Ectodermal cell (in vitro differentiated cells): ENCODE measurements around the gene CALHM2. TPM values are rescaled to one million over a fixed set of nuclear protein-coding genes. Genes with fewer than 3 reads are reported as not detected.
A peak's percentile ranks its signal among the peaks of the same experiment; 100 is the strongest.

Experiments used
- H3K27ac ChIP-seq: 2 replicates; pipeline ENCODE4 v1.7.0; 2013; ENCODE audit warnings: mild to moderate bottlenecking, low read depth, low read length; ENCODE audit not compliant: insufficient read depth, poor library complexity, severe bottlenecking
- H3K27me3 ChIP-seq: 2 replicates; pipeline ENCODE4 v1.7.0; 2013; ENCODE audit warnings: mild to moderate bottlenecking, low read length; ENCODE audit not compliant: insufficient read depth, control insufficient read depth, poor library complexity, severe bottlenecking
- H3K36me3 ChIP-seq: one replicate; pipeline ENCODE4 v1.7.0; 2013; ENCODE audit warnings: low read length; ENCODE audit not compliant: control insufficient read depth, insufficient read depth
- H3K4me1 ChIP-seq: one replicate; pipeline ENCODE4 v1.7.0; 2013; ENCODE audit warnings: low read length; ENCODE audit not compliant: control insufficient read depth, insufficient read depth
- H3K4me3 ChIP-seq: 2 replicates; pipeline ENCODE4 v1.7.0; 2013; ENCODE audit warnings: low read depth, low read length, control low read depth; ENCODE audit not compliant: insufficient read depth
- H3K9me3 ChIP-seq: 2 replicates; pipeline ENCODE4 v1.7.0; 2013; ENCODE audit warnings: mild to moderate bottlenecking, low read length, moderate library complexity; ENCODE audit not compliant: control insufficient read depth
- WGBS, 2 experiments: methylation state at CpG; one replicate each; pipeline ENCODE4 v1.1.7; 2013; ENCODE audit warnings: missing lambda C conversion rate in 2 of 2; 5-methylcytosine and 5-hydroxymethylcytosine counted together
- polyA plus RNA-seq, 4 experiments: library from polyadenylated mRNA; stranded (reverse); fragments of 50-300 nt; gene quantifications; one replicate each; pipeline ENCODE4 v1.2.3, GENCODE V29; 2013

The CALHM2 gene, protein sequence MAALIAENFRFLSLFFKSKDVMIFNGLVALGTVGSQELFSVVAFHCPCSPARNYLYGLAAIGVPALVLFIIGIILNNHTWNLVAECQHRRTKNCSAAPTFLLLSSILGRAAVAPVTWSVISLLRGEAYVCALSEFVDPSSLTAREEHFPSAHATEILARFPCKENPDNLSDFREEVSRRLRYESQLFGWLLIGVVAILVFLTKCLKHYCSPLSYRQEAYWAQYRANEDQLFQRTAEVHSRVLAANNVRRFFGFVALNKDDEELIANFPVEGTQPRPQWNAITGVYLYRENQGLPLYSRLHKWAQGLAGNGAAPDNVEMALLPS
- 0.96 TPM for polyA plus RNA-seq (2013, experiment 1 of 4)
- polyA plus RNA-seq (2013, experiment 2 of 4): 1.5 TPM
- 1.5 TPM for polyA plus RNA-seq (2013, experiment 3 of 4)
- 2.0 TPM for polyA plus RNA-seq (2013, experiment 4 of 4)

DNA sequence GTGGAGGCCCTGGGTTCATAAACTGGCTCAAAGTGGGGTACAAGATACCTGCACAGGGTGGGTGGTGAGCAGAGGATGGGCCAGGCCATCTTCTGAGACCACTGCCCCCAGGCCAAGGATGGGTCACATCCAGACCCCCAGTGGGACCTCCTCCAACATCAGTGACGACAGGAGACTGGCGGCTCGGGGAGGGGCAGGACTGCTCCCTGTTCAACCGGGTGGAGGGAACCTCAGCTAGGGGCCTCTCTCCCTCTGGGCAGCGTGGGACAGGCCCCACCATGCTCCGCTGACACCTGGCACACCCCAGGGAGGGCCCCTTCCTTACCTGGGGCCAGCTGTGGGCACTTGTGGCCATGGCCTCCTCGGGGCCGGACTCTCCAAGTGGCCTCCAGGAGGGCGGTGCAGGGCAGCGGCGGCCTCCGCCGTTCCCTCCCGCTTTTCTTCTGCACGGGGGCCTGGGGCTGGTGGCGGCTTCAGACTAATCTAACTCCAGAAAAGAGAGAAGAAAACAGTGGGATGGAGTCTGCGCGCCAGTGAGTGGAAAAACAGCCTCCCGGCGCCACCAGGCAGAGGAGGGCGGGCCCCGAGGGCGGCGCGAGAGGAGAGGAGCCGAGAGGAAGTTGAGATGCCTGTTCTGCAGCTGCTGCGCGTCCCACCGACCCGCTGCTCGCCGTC, at the start of gene CALHM2:
TSS of gene CALHM2 (minus strand) at position 540 of the 675 bp plus-strand sequence. CDS start 2,429 bp downstream, outside the sequence.
- Histone ChIP-seq H3K36me3 (no peaks in the 10 kb centered on the region), H3K4me1 (no peaks in the 10 kb centered on the region), H3K9me3 (no peaks in the 10 kb centered on the region), H3K27me3 (no peaks in the 10 kb centered on the region), H3K4me3 (peak within 1 kb of the TSS; percentile 18), H3K27ac (no peak within 1 kb of the TSS)
- 60 to 65% methylated on average over 32 of the region's 32 CpGs for WGBS, 2 experiments

DNA sequence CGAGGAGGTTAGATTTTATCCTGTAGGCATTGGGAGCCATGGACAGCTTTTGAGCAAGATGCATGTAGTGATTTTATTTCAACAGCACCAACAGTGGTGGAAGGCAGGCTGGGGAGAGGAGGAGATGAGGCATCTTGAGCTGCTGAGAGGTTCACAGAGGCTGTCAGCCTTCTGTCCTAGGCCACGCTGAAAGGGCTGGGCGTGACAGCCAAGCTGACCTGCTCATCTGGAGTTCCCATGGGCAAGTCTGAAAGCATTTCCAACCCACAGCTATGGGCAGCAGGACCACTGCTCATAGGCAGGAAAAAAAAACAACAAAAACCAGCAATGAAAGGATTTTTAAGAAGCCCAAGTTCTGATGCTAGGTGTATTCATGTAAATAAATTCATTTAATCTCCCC, 49.0 kb upstream of the CALHM2 start:
- no peaks in the 10 kb centered on the region for H3K36me3 ChIP-seq
- peaks cover 6% of the 10 kb centered on the region for H3K4me1 ChIP-seq
- no peaks in the 10 kb centered on the region for H3K9me3 ChIP-seq
- H3K4me3 ChIP-seq: no peak overlapping the region
- H3K27ac ChIP-seq: no peak overlapping the region
- H3K27me3 ChIP-seq: peaks cover 10% of the 10 kb centered on the region
- 88 to 94% methylated on average over 3 of the region's 3 CpGs for WGBS, 2 experiments

DNA sequence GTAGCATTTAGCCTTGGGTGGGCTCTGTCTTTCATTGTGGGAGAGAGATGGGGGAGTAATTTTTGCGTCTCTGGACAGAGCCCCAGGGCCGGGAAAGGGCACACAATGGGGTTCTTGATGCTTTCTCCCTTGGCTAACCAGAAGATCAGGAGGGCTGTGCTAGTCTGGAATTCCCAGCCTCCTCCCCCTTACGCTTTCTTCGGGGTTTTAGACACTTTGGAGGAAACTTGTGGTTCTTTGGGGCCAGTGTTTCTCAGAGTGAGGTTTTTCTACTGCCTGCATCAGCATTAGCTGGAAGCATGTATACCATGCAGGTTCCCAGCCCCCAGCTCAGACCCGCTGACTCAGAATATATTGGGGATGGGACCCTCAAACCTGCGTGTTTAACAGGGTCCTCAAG, 48.3 kb upstream of the CALHM2 start:
- Histone ChIP-seq H3K36me3 (no peaks in the 10 kb centered on the region), H3K4me1 (peaks cover 6% of the 10 kb centered on the region), H3K4me3 (no peak overlapping the region), H3K9me3 (no peaks in the 10 kb centered on the region), H3K27me3 (peaks cover 16% of the 10 kb centered on the region), H3K27ac (no peak overlapping the region)
- WGBS, 2 experiments: 86 to 88% methylated on average over 6 of the region's 6 CpGs

DNA sequence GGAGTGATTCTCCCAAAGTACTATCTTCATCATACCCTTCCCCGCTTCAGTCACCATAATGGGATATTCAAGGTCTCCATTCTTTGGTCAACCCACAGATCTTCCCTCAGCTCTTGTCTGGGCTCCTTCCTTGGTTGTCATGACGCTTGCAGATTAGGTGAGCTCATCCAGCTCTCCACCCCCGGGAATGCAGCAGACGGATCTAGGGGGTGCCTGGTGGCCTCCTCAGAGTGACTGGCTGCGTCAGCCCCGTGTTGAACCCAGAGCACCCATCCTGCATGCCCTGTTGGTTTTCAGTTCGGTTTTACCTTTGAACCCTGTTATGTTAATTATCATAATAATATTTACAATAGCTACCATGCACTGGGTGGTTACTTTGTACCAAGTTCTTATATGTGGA, 47.7 kb upstream of the CALHM2 start:
- Histone ChIP-seq H3K4me3 (no peak overlapping the region), H3K27me3 (peaks cover 22% of the 10 kb centered on the region), H3K27ac (no peak overlapping the region), H3K36me3 (no peaks in the 10 kb centered on the region), H3K4me1 (peaks cover 6% of the 10 kb centered on the region), H3K9me3 (no peaks in the 10 kb centered on the region)
- 63 to 70% methylated on average over 6 to 7 of the region's 7 CpGs for WGBS, 2 experiments

DNA sequence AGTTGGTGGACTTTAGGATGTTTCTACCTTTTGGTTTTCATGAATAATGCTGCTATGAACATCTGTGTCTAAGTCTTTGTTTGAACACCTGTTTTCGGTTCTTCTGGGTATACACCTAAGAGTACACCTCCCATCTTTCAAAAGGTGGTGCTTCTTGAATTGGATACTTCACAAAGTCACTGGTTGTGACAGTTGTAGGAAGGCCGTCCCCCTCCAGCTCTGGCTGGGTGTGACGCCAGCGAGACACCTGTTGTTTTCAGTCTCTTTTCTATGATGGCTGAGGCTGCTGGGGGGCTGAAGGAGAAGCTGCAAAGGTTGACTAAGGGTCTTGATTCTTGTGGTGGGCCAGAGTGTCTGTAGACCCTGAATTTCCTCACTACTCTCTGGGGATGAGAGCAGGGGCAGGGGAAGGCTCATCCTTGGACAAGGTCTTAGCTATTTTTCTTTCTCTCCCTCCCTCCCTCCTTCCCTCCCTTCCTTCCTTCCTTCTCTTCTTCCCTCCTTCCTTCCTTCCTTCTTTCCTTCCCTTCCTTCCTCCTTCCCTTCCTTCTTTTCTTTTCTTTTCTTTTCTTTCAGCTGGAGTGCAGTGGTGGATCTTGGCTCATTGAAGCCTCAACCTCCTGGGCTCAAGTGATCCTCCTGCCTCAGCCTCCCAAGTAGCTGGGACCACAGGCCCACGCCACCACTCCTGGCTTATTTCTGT, 46.9 kb upstream of the CALHM2 start:
- Histone ChIP-seq H3K27me3 (peaks cover 30% of the 10 kb centered on the region), H3K4me1 (peaks cover 9% of the 10 kb centered on the region), H3K27ac (no peak overlapping the region), H3K9me3 (no peaks in the 10 kb centered on the region), H3K4me3 (no peak overlapping the region), H3K36me3 (no peaks in the 10 kb centered on the region)
- WGBS, 2 experiments: 86 to 90% methylated on average over 5 of the region's 5 CpGs

DNA sequence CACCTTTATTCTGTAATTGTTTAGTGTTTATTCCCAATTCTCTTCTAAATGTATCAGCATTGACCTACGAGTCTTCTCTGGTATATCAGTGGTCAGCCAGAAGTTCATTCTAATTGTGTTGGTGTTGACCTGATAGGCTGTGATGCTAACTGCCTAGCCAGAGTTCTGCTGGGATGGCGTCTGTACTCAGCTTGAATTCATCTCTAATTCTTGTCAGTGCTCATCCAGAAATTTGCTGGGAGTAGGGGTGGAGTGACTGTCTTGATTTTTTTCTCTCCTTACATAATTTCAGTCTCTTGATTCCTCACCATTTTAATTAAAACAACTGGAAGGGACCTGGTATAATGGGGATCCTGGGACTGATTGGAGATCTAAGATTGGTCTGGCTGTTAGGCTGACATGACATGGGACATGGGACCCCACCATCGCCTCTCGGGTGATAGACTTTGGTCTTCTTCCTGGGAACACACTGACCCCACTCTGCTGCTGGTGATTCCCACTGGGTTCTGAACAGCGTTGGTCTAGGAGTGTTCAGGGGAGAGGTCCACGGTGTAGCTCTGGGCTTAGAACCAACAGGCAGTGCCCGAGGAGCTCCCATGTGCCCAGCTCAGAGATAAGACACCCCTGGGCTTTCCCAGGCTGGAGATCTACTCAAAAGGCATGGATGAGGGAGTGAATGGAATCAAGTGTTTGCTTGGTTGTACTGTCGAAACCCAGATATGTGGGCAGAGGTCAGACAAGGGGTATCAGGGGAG, 45.2 kb upstream of the CALHM2 start:
- WGBS, 2 experiments: 95 to 96% methylated on average over 8 of the region's 8 CpGs
- Histone ChIP-seq H3K9me3 (no peaks in the 10 kb centered on the region), H3K4me3 (no peak overlapping the region), H3K36me3 (no peaks in the 10 kb centered on the region), H3K4me1 (peaks cover 9% of the 10 kb centered on the region), H3K27me3 (peaks cover 47% of the 10 kb centered on the region), H3K27ac (no peak overlapping the region)

DNA sequence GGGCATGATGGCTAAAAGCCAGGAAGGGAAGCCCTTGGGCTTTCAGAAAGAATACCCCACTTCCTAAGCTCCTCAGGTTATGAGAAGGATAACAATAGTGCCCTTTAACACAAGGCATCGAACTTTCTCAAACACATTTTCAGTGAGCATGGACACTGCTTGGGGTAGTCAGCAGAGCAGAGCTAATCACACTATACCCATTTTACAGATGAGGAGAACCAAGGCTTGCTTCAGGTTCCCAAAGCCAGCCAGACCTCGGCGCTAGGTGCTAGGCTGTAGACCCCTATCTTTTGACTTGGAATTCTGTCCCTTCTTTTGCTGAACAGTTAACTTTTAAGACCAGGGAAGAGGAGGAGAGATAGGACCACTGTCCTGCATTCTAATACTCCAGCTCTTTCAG, 43.2 kb upstream of the CALHM2 start:
- 88 to 93% methylated on average over 3 of the region's 3 CpGs for WGBS, 2 experiments
- no peaks in the 10 kb centered on the region for H3K36me3 ChIP-seq
- no peak overlapping the region for H3K4me3 ChIP-seq
- H3K4me1 ChIP-seq: peaks cover 3% of the 10 kb centered on the region
- no peaks in the 10 kb centered on the region for H3K9me3 ChIP-seq
- no peak overlapping the region for H3K27ac ChIP-seq
- peaks cover 50% of the 10 kb centered on the region for H3K27me3 ChIP-seq

DNA sequence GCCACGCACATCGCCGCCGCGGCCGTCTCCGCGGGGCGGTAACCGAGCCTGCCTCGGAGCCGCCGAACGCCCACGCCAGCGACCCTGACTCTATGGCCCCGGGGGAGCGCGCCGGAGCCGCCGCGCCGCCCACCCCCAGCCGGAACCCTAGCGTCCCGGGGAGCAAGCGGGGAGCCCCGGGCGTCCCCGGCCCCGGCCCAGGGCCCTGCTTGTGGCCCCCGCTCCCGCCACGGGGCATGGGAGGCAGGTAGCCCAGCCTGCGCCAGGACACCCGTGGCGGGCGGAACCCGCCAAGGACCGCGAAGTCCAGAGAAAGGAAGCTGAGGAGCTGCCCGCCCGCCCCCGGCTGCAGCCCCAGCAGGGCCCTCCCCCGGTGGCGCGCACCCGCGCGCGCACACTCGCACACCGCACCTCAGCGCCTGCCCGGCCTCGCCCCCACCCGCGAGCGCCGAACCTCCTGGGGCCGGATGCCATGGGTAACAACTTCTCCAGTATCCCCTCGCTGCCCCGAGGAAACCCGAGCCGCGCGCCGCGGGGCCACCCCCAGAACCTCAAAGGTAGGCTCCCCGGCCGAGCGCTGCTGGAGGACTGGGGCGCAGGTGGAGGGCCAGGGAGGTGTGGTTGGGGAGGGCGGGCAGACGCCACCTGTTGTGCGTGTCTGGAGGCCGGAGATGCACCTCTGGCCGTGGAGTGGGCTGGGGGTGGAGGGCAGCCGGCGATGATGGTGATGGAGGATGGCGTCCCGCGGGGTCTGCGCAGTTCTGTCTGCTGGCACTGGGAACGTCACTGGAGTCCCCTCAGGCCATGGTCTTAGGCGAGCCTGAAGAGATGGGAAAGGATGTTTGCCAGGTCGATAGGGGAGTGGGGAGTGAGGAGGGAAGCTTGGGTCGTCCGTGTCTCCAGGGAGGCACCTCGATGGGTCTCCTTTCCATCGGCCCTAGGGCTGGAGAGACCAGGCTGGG, 42.0 kb upstream of the CALHM2 start:
- Histone ChIP-seq H3K4me1 (peaks cover 3% of the 10 kb centered on the region), H3K36me3 (no peaks in the 10 kb centered on the region), H3K27ac (no peak overlapping the region), H3K27me3 (peaks cover 50% of the 10 kb centered on the region), H3K4me3 (peak overlapping the region; percentile 61), H3K9me3 (no peaks in the 10 kb centered on the region)
- 1 to 2% methylated on average over 92 of the region's 92 CpGs for WGBS, 2 experiments

DNA sequence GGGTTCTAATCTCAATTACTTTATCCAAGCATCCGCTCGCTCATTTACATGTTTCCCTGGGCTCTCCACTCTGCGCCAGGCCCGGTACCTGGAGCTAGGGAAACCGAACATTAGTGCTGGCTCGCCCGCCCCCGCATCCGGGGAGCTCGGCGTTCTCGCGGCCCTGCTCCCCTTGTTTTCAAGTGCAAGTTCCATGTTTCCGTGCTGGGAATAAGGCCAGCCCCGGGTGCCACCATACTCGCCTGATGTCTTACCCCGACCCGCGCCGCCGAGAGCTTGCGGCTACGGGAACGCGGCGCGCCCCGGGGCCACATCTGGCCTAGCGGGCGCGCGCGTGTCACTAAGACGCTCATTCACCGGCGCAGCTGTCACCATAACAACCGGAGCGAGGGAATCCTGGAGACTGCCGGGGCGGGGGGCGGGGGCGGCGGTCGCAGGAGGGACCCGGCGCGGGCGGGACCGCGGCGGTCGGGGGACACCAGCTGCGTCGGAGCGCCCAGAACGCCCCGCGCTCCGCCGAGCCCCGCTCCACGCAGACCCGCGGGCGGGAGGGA, 41.3 kb upstream of the CALHM2 start, which contains the start of gene NEURL1:
TSS of gene NEURL1 (plus strand) at position 344 of the 554 bp plus-strand sequence. CDS start 683 bp downstream, outside the sequence.
- Histone ChIP-seq H3K4me3 (peak within 1 kb of the TSS; percentile 61), H3K27me3 (peaks cover 50% of the 10 kb centered on the region), H3K27ac (no peak within 1 kb of the TSS), H3K9me3 (no peaks in the 10 kb centered on the region), H3K4me1 (peaks cover 3% of the 10 kb centered on the region), H3K36me3 (no peaks in the 10 kb centered on the region)
- WGBS, 2 experiments: 3 to 4% methylated on average over 65 of the region's 65 CpGs
